Measurements from ENCODE around the gene DRD2.

DNA sequence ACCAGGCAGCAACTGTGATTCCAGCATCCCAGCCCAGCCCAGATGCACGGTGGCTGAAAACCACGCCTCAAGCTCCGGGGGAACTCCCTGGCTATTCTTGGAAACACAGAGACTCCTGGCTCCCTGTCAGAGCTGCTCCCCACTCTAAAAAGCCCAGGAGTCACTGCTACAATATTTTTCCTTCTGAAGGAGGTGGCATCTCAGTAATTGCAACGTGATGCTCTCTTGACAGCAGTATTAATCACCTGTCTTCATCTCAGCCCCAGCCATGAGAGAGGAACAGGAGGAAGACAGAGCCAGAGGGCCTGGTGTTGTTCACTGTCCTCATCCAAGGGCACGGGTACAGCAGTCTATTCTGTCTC lies 26.9 kb downstream of the DRD2 start:
- TF ChIP-seq, protein P1, sequence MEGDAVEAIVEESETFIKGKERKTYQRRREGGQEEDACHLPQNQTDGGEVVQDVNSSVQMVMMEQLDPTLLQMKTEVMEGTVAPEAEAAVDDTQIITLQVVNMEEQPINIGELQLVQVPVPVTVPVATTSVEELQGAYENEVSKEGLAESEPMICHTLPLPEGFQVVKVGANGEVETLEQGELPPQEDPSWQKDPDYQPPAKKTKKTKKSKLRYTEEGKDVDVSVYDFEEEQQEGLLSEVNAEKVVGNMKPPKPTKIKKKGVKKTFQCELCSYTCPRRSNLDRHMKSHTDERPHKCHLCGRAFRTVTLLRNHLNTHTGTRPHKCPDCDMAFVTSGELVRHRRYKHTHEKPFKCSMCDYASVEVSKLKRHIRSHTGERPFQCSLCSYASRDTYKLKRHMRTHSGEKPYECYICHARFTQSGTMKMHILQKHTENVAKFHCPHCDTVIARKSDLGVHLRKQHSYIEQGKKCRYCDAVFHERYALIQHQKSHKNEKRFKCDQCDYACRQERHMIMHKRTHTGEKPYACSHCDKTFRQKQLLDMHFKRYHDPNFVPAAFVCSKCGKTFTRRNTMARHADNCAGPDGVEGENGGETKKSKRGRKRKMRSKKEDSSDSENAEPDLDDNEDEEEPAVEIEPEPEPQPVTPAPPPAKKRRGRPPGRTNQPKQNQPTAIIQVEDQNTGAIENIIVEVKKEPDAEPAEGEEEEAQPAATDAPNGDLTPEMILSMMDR (IDR thresholded peaks at IDR 0.05): no peak
- no peak for TF ChIP-seq POLR2A (IDR thresholded peaks at IDR 0.05)
- no peak for TF ChIP-seq POLR2AphosphoS5 (IDR thresholded peaks at IDR 0.05)

Measured in upper lobe of left lung (tissue), 4 donors.